KOPT-K1 (cell line): Measurements from ENCODE around the gene FBXL3.
"Not testable (repeated sequence)": the region's sequence is repeated elsewhere in the genome, so short reads cannot be mapped to it uniquely, and the experiment has no call there.

Experiments used
- H3K27ac ChIP-seq: fragments of 200-600 bp; sonication (generic); 2 replicates; pipeline ENCODE4 v1.5.1; 2016; ENCODE audit warnings: antibody characterized with exemption, mild to moderate bottlenecking, low read depth, low read length; ENCODE audit not compliant: poor library complexity, severe bottlenecking
- H3K36me3 ChIP-seq: fragments of 200-600 bp; sonication (generic); 2 replicates; pipeline ENCODE4 v1.5.1; 2017; ENCODE audit warnings: antibody characterized with exemption, mild to moderate bottlenecking, low read length, moderate library complexity; ENCODE audit not compliant: insufficient read depth
- H3K9me3 ChIP-seq: fragments of 200-600 bp; sonication (generic); 2 replicates; pipeline ENCODE4 v1.5.1; 2017; ENCODE audit warnings: antibody characterized with exemption, low read length, mild to moderate bottlenecking; ENCODE audit not compliant: insufficient read depth, poor library complexity, severe bottlenecking

FBXL3 gene

DNA sequence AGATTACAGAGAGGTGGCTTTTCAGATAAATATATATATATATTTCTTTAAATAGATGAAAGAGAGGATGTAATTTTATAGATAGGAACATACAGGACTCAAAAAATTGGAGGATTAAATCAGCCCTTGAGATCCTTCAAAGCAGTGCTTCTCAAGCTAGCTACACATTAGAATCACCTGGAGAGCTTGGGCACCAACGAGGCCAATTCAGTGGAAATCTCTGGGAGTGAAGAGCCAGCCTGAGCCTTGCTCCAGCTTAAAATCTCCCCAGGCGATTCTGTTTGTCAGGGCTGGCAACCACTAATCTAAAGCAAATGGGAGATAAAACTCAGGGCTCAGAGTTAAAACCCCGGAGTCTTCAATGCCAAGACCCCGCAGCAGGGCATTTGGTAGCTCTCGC lies 50.0 kb downstream of the FBXL3 start:
- no peak overlapping the region for H3K27ac ChIP-seq

DNA sequence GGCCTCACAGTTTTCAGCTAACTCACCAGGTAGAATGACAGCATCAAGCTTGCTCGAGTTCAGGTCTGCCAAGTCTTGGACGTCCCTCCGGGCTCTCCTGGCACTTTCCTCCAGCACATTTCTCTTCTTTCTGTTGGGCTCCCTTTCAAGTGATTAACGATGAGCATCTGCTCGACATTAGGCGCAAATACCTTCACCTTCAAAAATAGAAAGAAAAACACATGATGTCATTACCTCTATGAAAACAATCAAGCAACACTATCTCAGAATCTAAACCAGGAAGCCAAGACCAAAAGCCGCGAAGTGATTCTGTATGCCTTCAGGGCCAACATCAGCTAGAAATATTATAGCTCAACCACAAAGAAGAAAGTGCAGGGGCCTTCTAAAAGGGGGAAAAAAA lies 50.5 kb downstream of the FBXL3 start:
- Histone ChIP-seq H3K36me3 (no peaks in the 10 kb centered on the region), H3K27ac (no peak overlapping the region), H3K9me3 (no peaks in the 10 kb centered on the region)

More for the DNA sequence above, 50.0 kb downstream of the FBXL3 start:
- no peaks in the 10 kb centered on the region for H3K36me3 ChIP-seq
- H3K9me3 ChIP-seq: no peaks in the 10 kb centered on the region

GRCh38 chr13:76975863-76976262 lies 51.1 kb downstream of the FBXL3 start:
- no peaks in the 10 kb centered on the region for H3K36me3 ChIP-seq
- no peak overlapping the region for H3K27ac ChIP-seq
- no peaks in the 10 kb centered on the region for H3K9me3 ChIP-seq

GRCh38 chr13:76974618-76974975 lies 52.4 kb downstream of the FBXL3 start:
- Histone ChIP-seq H3K36me3 (no peaks in the 10 kb centered on the region), H3K9me3 (no peaks in the 10 kb centered on the region), H3K27ac (no peak overlapping the region)

DNA sequence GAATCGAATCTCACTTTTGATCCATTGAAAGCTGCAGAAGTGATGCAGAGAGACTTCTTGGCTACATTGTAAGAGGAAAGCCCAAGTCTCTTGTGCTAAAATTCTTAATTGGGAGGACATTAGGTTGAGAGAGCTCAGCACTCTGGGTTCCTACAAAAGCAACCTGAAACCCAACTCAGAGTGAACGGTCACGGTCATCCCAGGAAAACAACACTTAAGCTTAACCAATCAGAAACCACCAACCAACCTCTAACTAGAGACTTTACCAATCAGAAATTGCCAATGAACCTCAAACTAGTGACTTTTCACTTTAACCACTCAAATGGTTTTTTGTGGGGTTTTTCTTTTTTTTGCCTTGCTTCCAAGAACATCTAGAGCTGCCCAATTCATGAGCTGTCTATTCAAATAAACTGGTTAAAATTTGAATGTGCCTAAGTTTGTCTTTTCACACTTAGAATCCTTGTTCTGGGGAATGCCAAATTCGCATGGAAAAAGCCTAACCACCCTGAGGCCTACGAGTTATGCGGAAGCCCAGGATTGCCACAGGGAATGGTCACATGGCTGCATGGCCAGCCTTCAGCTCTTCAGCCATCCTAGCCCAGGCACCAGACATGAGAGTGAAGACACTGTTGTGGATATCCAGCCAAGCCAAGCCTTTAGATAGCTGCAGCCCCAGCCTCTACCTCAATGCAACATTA lies 52.9 kb downstream of the FBXL3 start:
- H3K9me3 ChIP-seq: no peaks in the 10 kb centered on the region
- no peaks in the 10 kb centered on the region for H3K36me3 ChIP-seq
- H3K27ac ChIP-seq: no peak overlapping the region

DNA sequence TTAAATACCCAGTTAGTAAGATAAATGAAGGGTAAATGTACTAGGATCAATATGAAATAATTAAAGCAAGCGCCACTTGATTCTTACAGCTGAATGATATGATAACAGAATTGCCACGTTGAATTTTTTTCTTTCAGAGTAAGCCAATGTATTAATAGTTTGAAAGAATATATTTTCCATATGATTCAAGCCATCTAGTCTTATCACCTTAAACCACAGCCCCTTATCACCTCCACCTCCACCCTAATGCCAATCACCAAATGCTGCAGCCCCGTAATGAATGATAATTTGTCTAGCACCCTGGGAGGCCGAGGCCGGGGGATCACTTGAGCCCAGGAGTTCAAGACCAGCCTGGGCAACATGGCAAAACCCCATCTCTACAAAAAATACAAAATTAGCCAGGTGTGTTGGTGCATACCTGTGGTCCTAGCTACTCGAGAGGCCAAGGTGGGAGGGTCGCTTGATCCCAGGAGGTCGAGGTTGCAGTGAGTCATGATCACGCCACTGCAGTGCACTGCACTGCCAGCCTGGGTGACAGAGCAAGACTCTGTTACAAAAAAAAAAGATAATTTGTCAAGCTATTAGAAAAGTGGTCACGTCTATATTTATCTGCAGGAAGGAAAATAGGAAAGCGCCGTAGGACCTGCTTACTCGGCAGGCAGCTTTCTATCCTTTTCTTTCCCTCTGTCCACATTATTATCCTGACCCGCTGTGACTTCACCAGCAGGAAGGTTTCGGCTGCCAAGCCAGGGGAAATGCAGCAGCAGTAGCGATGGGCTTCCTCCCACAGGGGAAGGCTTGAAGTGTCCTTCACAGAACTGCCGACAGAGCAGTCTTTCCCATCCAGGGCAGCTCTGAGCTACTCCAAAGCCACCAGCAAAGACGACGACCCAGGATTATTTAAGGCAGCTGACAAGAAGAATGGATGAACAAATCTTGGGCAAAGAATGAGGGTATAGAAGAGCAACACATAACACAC lies 54.8 kb downstream of the FBXL3 start:
- no peaks in the 10 kb centered on the region for H3K9me3 ChIP-seq
- H3K36me3 ChIP-seq: no peaks in the 10 kb centered on the region

DNA sequence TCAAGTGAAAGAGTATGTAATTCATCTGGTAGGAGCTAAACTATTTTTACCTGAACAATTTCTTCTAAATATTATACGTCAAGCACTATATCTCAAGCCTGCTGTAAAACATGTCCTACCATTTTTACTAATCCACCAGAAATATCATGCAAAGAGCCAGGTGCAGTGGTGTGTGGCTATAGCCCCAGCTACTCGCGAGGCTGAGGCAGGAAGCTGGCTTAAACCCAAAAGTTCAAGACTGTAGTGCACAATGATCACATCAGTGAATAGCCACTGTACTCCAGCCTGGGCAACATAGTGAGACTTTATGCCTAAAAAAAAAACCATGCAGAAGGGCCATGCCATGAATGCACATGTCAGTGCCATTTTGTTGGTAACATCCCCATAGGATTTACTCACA lies 55.7 kb downstream of the FBXL3 start:
- Histone ChIP-seq H3K9me3 (no peaks in the 10 kb centered on the region), H3K36me3 (no peaks in the 10 kb centered on the region), H3K27ac (no peak overlapping the region)

More for the DNA sequence above, 54.8 kb downstream of the FBXL3 start:
- H3K27ac ChIP-seq: no peak overlapping the region

- Histone ChIP-seq H3K27ac (no peak overlapping the region), H3K36me3 (no peaks in the 10 kb centered on the region), H3K9me3 (no peaks in the 10 kb centered on the region)
These were observed 57.2 kb downstream of the FBXL3 start for GRCh38 chr13:76969488-76970365.

DNA sequence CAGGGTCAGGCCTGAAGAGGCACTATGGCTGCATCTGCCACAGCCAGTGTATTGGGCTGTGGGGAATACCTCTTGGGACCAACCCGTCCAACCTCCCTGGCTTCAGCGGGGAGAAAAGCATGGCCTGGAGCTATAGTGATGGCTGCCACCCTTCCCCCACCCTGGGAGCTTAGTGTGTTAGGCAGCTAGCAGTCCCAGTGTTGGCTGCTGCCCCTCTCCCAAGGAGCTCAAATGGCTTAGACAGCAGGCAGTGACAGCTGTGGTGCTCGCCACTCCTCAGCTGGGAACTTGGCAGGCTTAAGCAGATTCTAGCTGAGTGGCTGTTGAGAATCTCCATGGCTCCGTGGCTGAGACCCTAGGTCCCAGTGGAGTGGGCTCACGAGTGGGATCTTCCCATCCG lies 58.9 kb downstream of the FBXL3 start:
- H3K9me3 ChIP-seq: no peaks in the 10 kb centered on the region
- H3K27ac ChIP-seq: no peak overlapping the region
- H3K36me3 ChIP-seq: no peaks in the 10 kb centered on the region

DNA sequence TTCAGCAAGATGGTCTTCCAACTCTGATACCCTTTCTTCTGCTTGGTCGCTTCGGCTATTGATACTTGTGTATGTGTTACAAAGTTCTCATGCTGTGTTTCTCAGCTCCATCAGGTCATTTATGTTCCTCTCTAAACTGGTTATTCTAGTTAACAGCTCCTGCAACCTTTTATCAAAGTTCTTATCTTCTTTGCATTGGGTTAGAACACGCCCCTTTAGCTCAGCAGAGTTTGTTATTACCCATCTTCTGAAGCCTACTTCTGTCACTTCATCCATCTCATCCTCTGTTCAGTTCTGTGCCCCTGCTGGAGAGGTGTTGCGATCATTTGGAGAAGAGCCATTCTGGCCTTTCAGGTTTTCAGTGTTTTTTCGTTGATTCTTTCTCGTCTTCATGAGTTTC lies 59.9 kb downstream of the FBXL3 start:
- H3K36me3 ChIP-seq: no peaks in the 10 kb centered on the region
- H3K27ac ChIP-seq: no peak overlapping the region
- no peaks in the 10 kb centered on the region for H3K9me3 ChIP-seq

- no peak overlapping the region for H3K27ac ChIP-seq
- no peaks in the 10 kb centered on the region for H3K36me3 ChIP-seq
These were observed 61.1 kb downstream of the FBXL3 start for GRCh38 chr13:76965759-76966421.

GRCh38 chr13:76959734-76960133 lies 67.2 kb downstream of the FBXL3 start:
- H3K9me3 ChIP-seq: peaks cover 21% of the 10 kb centered on the region
- not testable (repeated sequence) for H3K27ac ChIP-seq, H3K36me3 ChIP-seq

More at GRCh38 chr13:76965759-76966421, 61.1 kb downstream of the FBXL3 start:
- H3K9me3 ChIP-seq: peaks cover 1% of the 10 kb centered on the region

- H3K9me3 ChIP-seq: peaks cover 21% of the 10 kb centered on the region
- H3K27ac ChIP-seq: no peak overlapping the region
- no peaks in the 10 kb centered on the region for H3K36me3 ChIP-seq
These were observed 68.0 kb downstream of the FBXL3 start for GRCh38 chr13:76958841-76959432.

- Histone ChIP-seq H3K27ac (no peak overlapping the region), H3K9me3 (peaks cover 18% of the 10 kb centered on the region), H3K36me3 (no peaks in the 10 kb centered on the region)
These were observed 71.3 kb downstream of the FBXL3 start for GRCh38 chr13:76955661-76956060.
